ENCODE measurements around the gene SBSN. TPM values are rescaled to one million over a fixed set of nuclear protein-coding genes. Genes with fewer than 3 reads are reported as not detected.

The SBSN gene, protein sequence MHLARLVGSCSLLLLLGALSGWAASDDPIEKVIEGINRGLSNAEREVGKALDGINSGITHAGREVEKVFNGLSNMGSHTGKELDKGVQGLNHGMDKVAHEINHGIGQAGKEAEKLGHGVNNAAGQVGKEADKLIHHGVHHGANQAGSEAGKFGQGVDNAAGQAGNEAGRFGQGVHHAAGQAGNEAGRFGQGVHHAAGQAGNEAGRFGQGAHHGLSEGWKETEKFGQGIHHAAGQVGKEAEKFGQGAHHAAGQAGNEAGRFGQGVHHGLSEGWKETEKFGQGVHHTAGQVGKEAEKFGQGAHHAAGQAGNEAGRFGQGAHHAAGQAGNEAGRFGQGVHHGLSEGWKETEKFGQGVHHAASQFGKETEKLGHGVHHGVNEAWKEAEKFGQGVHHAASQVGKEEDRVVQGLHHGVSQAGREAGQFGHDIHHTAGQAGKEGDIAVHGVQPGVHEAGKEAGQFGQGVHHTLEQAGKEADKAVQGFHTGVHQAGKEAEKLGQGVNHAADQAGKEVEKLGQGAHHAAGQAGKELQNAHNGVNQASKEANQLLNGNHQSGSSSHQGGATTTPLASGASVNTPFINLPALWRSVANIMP
- not detected in 2 replicates for total RNA-seq (2014; rRNA removed; shearing (Covaris generic))

DNA sequence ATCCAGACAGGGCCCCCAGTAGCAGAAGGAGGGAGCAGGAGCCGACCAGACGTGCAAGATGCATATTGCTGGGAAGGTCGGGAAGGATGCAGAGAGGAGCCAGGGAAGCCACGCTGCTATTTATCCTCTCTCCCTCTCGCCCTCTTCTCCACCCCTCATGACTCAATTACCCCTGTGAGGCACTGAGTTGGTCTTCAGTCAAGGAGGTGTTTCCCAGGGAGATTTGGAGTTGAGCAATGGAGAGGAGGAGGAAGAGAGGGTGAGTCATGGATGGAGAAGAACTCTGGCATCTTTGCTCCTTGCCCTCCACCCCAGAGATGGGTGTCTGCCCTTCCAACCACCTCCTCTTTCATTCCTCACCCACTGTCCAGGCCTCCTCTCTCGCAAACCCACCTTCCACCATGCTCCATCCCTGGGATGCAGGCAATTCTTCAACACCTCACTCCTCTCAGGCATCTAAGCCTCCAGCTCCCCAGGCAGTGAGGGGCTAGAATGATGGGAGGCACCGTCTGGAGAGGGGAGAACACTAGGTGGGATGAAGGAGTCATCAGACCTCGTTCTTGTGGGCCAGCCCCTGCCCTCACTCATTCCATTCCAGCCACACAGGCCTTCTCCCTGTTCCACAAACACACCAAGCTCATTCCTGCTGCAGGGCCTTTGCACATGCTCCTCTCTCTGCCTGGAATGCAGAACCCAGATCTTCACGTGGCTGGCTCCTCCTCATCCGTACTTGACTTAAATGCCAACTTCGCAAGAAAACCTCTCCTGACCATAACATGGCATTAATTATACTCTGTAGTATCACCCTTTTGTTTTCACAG lies at the start of gene SBSN:
TSS of gene SBSN (minus strand) at position 94 of the 821 bp plus-strand sequence. CDS start at position 64, 30 bp downstream.
- Histone ChIP-seq H3K27me3 (replicated peaks) (peaks cover 46% of the 10 kb centered on the region), H3K36me3 (no peaks in the 10 kb centered on the region), H3K4me1 (replicated peaks) (no peaks in the 10 kb centered on the region), H3K27ac (no peak within 1 kb of the TSS), H3K4me3 (no peak within 1 kb of the TSS), H3K9me3 (replicated peaks) (no peaks in the 10 kb centered on the region)
- DNase-seq (ENCODE audit: low read depth in 1 of 2, low spot score in 2 of 2) = no peak

DNA sequence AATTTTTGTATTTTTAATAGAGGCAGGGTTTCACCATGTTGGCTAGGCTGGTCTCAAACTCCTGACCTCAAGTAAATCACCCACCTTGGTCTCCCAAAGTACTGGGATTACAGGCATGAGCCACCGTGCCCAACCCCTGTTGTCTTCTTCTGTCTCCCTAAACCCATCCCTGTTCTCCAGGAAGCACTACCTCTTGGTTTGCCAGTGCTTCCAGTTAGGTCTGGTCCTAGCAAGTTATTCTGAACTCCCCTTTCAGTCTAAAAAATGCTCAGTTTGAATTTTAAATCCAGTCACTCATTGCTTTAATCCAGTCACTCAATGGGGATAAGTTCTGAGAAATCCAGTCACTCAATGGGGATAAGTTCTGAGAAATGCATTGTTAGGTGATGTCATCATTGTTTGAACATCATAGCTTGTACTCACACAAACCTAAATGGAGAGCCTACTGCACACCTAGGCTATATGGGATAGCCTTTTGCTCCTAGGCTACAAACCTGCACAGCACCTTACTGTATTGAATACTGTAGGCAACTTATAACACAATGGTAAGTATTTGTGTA lies 43.4 kb upstream of the SBSN start:
- Histone ChIP-seq H3K4me1 (replicated peaks) (no peaks in the 10 kb centered on the region), H3K27ac (no peak overlapping the region), H3K27me3 (replicated peaks) (peaks cover 8% of the 10 kb centered on the region), H3K4me3 (no peak overlapping the region), H3K36me3 (no peaks in the 10 kb centered on the region), H3K9me3 (replicated peaks) (peaks cover 4% of the 10 kb centered on the region; the same call in 1 of the 2 replicates)
- DNase-seq (ENCODE audit: low read depth in 1 of 2, low spot score in 2 of 2) = no peak

DNA sequence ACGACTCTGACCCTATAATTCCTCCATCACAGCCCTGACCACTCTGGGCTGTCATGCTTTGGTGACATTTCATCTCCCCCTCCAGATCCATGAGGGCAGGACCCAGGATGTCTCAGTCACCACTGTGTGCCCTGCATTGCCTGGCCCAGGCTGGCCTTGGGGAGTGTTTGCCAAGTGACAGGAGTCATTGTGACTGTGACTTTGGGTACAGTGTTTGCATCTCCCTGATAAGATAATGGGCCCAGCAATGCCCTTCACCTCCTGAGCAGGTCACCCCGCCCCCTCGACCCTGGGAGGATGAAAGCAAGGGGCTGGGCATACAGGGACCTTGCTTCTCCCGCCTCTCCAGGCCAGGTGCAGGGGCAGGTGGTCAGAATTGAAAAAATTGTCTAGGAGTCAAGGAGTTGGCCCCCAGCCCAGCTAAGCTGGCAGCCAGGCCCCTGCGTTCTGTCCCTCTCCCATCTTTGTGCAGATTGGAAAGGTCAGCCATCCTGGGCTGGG lies 41.2 kb upstream of the SBSN start:
- Histone ChIP-seq H3K4me1 (replicated peaks) (no peaks in the 10 kb centered on the region), H3K4me3 (no peak overlapping the region), H3K27ac (no peak overlapping the region), H3K36me3 (no peaks in the 10 kb centered on the region), H3K9me3 (replicated peaks) (no peaks in the 10 kb centered on the region), H3K27me3 (replicated peaks) (peaks cover 8% of the 10 kb centered on the region)
- no peak for DNase-seq (ENCODE audit: low read depth in 1 of 2, low spot score in 2 of 2)

DNA sequence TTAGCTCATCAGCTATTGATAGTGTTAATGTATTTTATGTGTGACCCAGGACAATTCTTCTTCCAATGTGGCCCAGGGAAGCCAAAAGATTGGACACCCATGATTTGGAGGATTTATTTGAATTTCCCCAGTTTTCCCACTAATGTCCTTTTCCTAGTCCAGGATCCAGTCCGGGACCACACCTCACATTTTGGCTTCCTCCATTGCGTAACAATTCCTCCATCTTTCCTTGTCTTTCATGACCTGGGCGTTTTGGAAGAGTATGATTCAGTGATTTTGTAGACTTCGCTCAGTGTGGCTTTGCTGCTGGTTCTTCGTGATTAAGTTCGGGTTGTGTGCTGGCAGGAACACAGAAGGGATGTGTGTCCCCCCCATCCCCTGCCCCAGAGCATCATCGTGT lies 38.6 kb upstream of the SBSN start:
- no peaks in the 10 kb centered on the region for H3K4me1 ChIP-seq (replicated peaks)
- no peak for DNase-seq (ENCODE audit: low read depth in 1 of 2, low spot score in 2 of 2)
- H3K9me3 ChIP-seq (replicated peaks) = no peaks in the 10 kb centered on the region
- H3K36me3 ChIP-seq = no peaks in the 10 kb centered on the region
- H3K4me3 ChIP-seq = no peak overlapping the region
- peaks cover 16% of the 10 kb centered on the region for H3K27me3 ChIP-seq (replicated peaks)
- H3K27ac ChIP-seq = no peak overlapping the region

DNA sequence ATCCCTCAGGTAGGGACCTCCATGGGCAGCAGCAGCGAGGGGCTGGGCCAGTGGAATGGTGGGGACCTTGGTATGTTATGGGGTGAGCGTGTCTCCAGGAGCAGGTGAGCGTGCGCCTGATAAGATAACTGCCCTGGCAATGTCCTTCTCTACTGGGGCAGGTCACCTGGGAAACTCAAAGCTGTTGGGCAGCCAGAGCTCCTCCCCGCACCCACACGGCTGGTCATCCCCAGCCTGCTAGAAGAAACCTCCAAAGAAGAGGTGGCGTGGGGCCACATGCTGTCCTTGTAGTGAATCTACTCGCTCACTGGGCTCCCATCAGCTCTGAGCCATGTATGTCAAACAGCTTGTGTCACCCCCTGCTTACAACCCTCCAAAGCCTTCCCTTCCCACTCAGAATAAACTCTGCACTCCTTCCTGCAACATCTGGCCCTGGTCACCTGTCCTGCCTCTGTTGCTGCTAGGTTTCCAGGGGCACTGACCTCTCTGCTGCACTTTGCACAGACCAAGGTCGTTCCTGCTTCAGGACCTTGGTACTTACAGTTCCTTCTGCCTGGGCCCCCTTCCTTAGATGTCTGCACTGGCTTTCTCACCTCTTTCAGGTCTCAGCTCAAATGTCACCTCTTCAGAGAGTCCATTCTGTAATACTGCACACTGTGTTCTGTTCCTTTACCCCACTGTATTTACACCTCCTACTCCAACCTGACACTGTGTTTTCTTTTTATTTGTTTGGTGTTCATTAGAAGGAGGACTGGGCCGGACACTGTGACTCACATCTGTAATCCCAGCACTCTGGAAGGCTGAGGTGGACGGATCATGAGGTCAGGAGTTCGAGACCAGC lies 37.1 kb upstream of the SBSN start:
- no peak overlapping the region for H3K4me3 ChIP-seq
- H3K27ac ChIP-seq = no peak overlapping the region
- H3K9me3 ChIP-seq (replicated peaks) = no peaks in the 10 kb centered on the region
- no peaks in the 10 kb centered on the region for H3K36me3 ChIP-seq
- DNase-seq (ENCODE audit: low read depth in 1 of 2, low spot score in 2 of 2) = no peak
- no peaks in the 10 kb centered on the region for H3K4me1 ChIP-seq (replicated peaks)
- H3K27me3 ChIP-seq (replicated peaks) = peaks cover 16% of the 10 kb centered on the region

DNA sequence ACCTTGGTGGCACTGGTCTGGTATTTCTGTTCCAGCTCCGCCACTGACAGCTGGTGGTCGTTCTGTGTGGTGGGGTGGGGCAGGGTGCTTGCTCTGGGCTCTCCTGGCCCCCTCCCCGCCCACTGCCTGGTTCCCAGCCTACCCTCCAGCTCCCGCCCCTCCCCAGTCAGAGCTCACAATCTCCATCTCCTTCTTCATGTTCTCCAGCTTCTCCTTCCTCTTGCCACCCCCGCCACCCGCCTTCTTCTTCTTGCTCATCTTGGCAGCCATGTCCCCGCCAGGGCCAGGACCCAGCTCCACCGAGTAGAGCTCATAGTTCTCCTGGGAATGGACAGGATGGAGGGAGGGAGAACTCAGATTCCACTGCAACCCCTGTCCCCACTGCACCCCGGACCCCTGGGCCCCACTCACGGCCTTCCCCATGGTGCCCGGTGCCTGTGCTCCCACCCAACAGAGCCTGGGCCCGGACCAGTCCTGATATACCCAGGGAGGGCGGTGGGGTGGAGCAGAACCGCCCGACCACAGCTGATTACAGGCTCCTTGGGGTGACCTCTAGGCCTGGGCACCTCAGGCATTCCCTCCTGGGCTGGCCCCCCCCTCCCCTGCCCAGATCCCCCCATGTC lies 35.2 kb upstream of the SBSN start, which contains the start of gene ATP4A:
TSS of gene ATP4A (minus strand) at position 452 of the 623 bp plus-strand sequence. CDS start at position 423, 29 bp downstream.
- no peaks in the 10 kb centered on the region for H3K36me3 ChIP-seq
- H3K27me3 ChIP-seq (replicated peaks) = peaks cover 14% of the 10 kb centered on the region
- no peaks in the 10 kb centered on the region for H3K9me3 ChIP-seq (replicated peaks)
- DNase-seq (ENCODE audit: low read depth in 1 of 2, low spot score in 2 of 2) = no peak
- no peaks in the 10 kb centered on the region for H3K4me1 ChIP-seq (replicated peaks)
- H3K4me3 ChIP-seq = no peak within 1 kb of the TSS
- no peak within 1 kb of the TSS for H3K27ac ChIP-seq

DNA sequence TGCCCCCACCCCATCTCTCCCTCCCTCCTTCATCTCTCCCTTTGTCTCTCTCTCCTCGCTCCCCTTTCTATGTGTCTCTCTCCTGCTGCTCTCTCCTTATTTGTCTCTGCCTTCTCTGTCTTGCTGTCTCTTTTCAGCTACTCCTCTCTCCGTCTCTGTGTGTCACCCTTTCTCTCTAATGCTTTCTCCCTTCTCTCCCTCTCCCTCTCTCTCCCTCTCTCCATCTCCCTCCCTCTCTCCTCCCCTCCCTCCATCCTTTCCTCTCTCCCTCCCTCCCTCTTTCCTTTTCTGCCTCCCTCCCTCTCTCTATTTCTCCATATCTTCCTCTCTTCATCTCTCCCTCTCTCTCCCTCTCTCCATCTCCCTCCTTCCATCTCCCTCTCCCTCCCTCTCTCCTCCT lies 34.7 kb upstream of the SBSN start:
- DNase-seq (ENCODE audit: low read depth in 1 of 2, low spot score in 2 of 2) = no peak
- H3K27me3 ChIP-seq (replicated peaks) = peaks cover 11% of the 10 kb centered on the region
- no peaks in the 10 kb centered on the region for H3K4me1 ChIP-seq (replicated peaks)
- H3K9me3 ChIP-seq (replicated peaks) = no peaks in the 10 kb centered on the region
- no peak overlapping the region for H3K4me3 ChIP-seq
- H3K36me3 ChIP-seq = no peaks in the 10 kb centered on the region
- no peak overlapping the region for H3K27ac ChIP-seq

DNA sequence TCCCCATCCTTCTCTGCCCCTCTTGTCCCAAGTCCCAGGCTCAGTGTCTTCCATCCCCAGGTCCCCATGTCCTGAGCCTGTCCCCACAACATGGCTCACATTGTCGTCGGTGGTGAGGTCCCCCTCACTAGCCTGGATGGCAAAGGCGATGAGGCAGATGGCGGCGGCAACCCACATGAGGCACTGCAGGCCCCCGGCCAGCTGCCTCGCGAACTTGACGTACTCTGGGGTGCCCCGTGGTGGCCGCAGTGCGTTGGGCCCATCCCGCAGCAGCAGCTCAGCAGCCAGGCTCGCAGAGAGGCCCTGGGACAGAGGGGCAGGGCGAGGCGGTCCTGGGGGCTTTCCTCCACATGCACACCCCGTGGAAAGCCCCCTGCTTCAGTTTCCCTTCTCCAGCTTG lies 34.2 kb upstream of the SBSN start:
- Histone ChIP-seq H3K27me3 (replicated peaks) (peaks cover 10% of the 10 kb centered on the region; the same call in 1 of the 2 replicates), H3K4me1 (replicated peaks) (no peaks in the 10 kb centered on the region), H3K4me3 (no peak overlapping the region), H3K36me3 (no peaks in the 10 kb centered on the region), H3K27ac (no peak overlapping the region), H3K9me3 (replicated peaks) (no peaks in the 10 kb centered on the region)
- DNase-seq (ENCODE audit: low read depth in 1 of 2, low spot score in 2 of 2) = no peak

DNA sequence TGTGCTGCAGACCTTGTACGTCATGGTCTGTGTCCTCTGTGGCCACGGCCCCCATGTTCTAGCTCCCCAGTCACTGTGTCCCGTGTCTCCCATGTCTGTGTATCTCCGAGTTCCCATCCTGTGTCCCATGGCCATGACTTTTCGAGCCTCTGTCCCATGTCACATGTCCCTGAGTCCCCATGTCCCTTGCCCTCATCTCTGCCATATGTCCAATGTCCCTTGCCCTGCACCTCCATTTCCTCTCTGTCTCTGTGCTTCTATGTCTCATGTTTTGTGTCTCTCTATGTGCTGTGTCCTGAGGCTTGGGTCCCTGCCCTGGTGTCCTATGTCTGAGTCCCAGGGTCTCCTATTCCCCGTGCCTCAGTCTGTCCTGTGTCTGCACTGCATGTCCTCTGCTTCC lies 33.3 kb upstream of the SBSN start:
- H3K4me3 ChIP-seq = no peak overlapping the region
- no peaks in the 10 kb centered on the region for H3K4me1 ChIP-seq (replicated peaks)
- H3K27ac ChIP-seq = no peak overlapping the region
- no peak for DNase-seq (ENCODE audit: low read depth in 1 of 2, low spot score in 2 of 2)
- peaks cover 10% of the 10 kb centered on the region; the same call in 1 of the 2 replicates for H3K27me3 ChIP-seq (replicated peaks)
- no peaks in the 10 kb centered on the region for H3K9me3 ChIP-seq (replicated peaks)
- no peaks in the 10 kb centered on the region for H3K36me3 ChIP-seq

DNA sequence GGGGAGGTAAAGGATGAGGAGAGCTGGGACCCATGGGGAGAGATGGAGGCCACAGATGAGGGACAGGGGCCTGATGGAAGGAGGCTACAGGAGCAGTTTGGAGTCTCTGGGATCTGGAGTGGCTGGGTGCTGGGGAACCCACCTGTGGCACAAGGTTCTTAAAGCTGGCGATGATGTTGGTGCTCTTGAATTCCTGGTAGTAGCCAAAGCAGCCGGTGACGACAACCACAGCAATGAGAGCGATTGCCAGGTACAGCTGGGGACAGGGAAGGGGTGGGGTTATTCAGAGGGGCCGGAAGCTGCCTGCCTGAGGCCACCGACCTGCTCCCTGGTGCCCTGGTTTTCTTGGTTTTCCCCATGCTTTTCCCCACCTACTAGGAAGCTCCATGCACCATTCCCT lies 32.6 kb upstream of the SBSN start:
- DNase-seq (ENCODE audit: low read depth in 1 of 2, low spot score in 2 of 2) = no peak
- H3K9me3 ChIP-seq (replicated peaks) = no peaks in the 10 kb centered on the region
- H3K4me3 ChIP-seq = no peak overlapping the region
- no peaks in the 10 kb centered on the region for H3K36me3 ChIP-seq
- H3K4me1 ChIP-seq (replicated peaks) = no peaks in the 10 kb centered on the region
- H3K27me3 ChIP-seq (replicated peaks) = peaks cover 10% of the 10 kb centered on the region; the same call in 1 of the 2 replicates
- no peak overlapping the region for H3K27ac ChIP-seq

DNA sequence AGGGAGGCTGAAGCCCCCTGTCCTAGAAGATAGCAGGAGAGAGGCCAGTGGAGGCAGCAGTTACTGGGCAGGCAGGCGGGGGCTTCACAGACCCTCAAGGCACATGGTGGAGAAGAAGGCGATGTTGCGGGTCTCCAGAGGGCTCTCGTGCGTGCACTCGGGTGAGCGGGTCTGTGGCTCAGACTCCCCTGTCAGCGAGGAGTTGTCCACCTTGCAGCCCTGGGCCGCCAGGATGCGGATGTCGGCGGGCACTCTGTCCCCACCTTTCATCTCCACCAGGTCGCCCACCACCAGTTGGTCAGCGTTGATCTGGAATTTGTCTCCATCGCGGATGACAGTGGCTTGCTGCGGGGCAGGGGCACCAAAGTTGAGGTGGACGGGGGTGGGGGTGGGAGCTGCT lies 32.2 kb upstream of the SBSN start:
- no peak overlapping the region for H3K4me3 ChIP-seq
- H3K4me1 ChIP-seq (replicated peaks) = no peaks in the 10 kb centered on the region
- no peaks in the 10 kb centered on the region for H3K36me3 ChIP-seq
- peaks cover 10% of the 10 kb centered on the region; the same call in 1 of the 2 replicates for H3K27me3 ChIP-seq (replicated peaks)
- no peak overlapping the region for H3K27ac ChIP-seq
- DNase-seq (ENCODE audit: low read depth in 1 of 2, low spot score in 2 of 2) = no peak
- no peaks in the 10 kb centered on the region for H3K9me3 ChIP-seq (replicated peaks)

DNA sequence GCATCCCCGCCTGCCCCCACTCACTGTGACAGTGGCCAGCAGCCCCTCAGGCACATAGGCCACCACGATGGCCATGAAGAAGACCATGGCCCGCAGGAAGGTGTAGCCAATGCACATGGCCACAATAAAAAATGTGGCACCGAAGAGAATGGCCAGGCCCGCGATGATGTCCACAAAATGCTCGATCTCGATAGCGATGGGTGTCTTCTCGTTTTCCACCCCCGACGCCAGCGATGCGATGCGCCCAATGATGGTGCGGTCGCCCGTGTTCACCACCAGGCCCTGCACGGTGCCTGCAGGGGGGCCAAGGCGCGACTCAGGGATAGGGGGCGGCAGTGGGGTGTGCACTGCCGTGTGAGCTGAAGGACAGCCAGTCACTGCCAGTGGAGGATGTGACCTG lies 31.7 kb upstream of the SBSN start:
- H3K4me3 ChIP-seq = no peak overlapping the region
- peaks cover 10% of the 10 kb centered on the region; the same call in 1 of the 2 replicates for H3K27me3 ChIP-seq (replicated peaks)
- no peaks in the 10 kb centered on the region for H3K4me1 ChIP-seq (replicated peaks)
- no peaks in the 10 kb centered on the region for H3K9me3 ChIP-seq (replicated peaks)
- H3K27ac ChIP-seq = no peak overlapping the region
- no peak for DNase-seq (ENCODE audit: low read depth in 1 of 2, low spot score in 2 of 2)
- no peaks in the 10 kb centered on the region for H3K36me3 ChIP-seq
